NCI-H1694 (cell line): ENCODE data around the gene WBP2.
"Not testable (repeated sequence)": the region's sequence is repeated elsewhere in the genome, so short reads cannot be mapped to it uniquely, and the experiment has no call there.

Experiments
- DNase-seq: peaks from one replicate; lab custom pipeline; 2025; lab: John Stamatoyannopoulos, UW

Gene WBP2

GRCh38 chr17:75813081-75814020 lies 41.8 kb downstream of the WBP2 start:
- DNase-seq, result no peak

GRCh38 chr17:75812096-75813013 lies 42.8 kb downstream of the WBP2 start:
- DNase-seq, result no peak

- no peak for DNase-seq
These were observed 44.0 kb downstream of the WBP2 start for GRCh38 chr17:75811174-75811573.

DNA sequence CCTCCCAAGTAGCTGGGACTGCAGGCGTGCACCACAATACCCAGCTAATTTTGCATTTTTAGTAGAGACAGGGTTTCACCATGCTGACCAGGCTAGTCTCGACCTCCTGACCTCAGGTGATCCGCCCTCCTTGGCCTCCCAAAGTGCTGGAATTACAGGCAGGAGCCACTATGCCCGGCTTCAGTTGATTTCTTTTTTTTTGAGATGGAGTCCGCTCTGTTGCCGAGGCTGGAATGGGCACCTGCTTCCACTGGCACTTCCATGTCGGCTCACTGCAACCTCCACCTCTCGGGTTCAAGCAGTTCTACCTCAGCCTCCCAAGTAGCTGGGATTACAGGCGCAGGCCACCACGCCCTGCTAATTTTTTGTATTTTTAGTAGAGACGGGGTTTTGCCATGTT lies 44.4 kb downstream of the WBP2 start:
- not testable (repeated sequence) for DNase-seq

DNA sequence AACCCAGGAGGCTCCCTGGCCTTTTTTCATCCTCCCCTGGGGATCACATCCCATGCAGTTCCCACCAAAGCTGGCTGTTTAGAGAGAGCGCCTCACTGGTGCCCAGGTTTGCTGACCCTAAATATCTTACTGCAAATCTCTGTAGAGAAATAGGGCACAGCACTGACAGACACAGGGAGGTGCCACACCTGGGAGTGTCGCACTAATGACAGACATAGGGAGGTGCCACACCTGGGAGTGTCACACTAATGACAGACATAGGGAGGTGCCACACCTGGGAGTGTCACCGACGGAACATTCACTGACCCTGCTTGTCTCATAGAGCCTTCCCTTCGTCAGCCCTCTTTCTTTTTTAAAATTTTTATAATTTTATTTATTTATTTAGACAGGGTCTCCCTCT lies 44.9 kb downstream of the WBP2 start:
- DNase-seq, result no peak

- no peak for DNase-seq
These were observed 45.5 kb downstream of the WBP2 start for GRCh38 chr17:75809631-75810111.

DNA sequence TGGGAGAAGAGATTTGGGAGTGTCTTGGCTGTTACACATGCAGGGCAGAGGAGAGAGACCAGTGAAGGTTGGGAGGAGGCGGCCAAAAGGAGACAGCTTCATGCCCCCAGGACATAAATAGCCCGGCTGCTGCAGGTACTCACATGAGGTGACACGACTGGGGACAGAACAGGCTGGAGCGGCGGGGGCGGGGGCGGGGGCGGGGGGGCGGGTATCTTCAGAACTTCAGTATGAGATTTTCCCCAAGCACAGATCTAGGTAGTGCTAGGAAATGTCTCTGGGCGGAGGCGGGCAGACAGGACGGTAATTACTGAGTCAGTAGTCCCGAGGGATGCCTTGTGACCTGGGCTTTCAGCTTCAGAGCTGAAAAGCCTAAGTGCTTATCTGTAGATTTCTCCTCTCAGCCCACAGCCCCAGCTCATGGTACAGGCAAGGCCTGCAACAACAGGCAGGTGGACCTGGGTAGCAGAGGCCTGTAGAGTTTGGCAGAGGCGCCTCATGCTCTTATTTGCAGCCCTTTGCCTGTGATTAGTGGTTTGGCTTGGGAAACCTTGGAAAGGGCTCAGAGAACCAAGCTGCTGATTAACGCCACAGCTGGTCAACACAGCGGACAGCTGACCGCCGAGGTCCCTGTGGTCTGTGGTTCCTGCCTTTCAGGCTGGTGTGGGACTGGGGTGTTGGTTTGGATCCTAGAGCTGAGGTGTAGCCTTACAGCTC lies 46.1 kb downstream of the WBP2 start:
- DNase-seq, result no peak

GRCh38 chr17:75808549-75808904 lies 46.6 kb downstream of the WBP2 start:
- DNase-seq, result no peak

DNA sequence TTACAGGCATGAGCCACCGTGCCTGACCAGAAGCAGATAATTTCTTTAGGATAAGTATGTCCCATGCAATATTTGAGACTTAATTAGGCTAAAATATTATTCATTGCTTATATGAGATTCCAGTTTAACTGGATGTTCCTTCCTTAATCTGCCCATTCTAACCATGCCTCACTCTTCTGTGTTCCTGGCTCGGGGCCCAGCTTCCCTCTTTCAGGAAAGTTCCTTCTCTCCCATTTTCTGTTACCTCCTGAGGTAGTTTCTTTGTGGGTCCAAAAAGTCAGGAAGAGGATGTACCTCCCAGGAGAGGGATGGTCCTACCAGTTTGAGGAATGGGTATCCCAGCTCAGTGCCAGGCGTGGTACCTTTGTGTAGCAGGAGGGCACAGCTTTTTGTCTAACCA lies 47.3 kb downstream of the WBP2 start:
- no peak for DNase-seq

DNA sequence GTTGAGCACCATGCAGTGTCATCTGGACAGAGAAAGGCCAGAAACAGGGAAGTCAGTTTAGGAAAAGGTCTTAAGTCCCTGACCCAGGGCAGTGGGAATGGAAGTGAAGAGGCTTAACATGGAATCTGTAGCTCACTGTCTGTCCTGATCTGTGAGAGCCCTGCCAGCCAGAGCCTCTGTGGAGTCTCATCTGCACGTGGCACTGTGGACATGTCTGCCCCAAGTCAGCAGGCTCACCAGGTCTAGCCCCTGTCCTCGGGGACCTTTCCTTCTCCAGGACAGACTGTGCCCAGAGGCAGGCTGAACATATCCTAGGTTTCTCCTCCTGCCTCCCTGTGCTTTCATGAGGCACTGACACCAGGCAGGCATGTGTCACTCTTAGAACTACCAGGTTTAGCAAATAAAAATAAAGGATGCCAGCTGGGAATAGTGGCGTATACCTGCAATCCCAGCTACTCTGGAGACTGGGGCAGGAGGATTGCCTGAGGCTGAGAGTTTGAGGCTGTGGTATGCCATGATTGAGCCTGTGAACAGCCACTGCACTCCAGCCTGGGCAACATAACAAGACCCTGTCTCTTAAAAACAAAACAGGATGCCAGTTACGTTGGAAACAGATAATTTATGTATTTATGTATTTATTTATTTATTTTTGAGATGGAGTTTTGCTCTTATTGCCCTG lies 48.2 kb downstream of the WBP2 start:
- no peak for DNase-seq

- no peak for DNase-seq
These were observed 51.3 kb downstream of the WBP2 start for GRCh38 chr17:75803883-75804282.

DNA sequence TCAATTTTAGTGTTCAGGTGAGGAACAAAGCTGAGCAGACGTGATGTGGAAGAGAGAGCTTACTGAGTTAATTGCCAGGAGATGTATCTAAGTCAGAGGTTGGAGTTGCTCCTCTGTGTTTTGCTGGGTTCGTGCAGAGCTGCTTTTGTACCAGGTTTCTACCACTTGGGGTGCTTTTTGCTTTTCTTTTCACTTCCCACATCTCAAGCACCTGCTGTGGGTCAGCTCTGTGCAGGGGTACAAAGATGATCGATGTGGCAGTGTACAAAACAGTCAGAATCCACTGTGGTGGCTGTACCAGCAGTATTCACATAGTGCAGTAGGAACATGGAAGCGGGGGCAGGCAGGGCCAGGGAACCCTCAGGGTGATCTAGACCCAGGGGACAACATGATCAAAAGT lies 55.7 kb downstream of the WBP2 start:
- DNase-seq, result no peak

GRCh38 chr17:75795820-75796607 lies 59.1 kb downstream of the WBP2 start:
- no peak for DNase-seq
